NCI-H1105 treated with DMSO at 0.1 percent for 48 hours (cell line): Measurements from ENCODE around the gene EIF1.

Experiments used
- DNase-seq: peaks from one replicate; lab custom pipeline; 2025; lab: John Stamatoyannopoulos, UW

Gene EIF1

GRCh38 chr17:41736983-41737679, 48.4 kb downstream of the EIF1 start:
- DNase-seq = no peak

GRCh38 chr17:41737680-41738023, 49.0 kb downstream of the EIF1 start:
- no peak for DNase-seq

DNA sequence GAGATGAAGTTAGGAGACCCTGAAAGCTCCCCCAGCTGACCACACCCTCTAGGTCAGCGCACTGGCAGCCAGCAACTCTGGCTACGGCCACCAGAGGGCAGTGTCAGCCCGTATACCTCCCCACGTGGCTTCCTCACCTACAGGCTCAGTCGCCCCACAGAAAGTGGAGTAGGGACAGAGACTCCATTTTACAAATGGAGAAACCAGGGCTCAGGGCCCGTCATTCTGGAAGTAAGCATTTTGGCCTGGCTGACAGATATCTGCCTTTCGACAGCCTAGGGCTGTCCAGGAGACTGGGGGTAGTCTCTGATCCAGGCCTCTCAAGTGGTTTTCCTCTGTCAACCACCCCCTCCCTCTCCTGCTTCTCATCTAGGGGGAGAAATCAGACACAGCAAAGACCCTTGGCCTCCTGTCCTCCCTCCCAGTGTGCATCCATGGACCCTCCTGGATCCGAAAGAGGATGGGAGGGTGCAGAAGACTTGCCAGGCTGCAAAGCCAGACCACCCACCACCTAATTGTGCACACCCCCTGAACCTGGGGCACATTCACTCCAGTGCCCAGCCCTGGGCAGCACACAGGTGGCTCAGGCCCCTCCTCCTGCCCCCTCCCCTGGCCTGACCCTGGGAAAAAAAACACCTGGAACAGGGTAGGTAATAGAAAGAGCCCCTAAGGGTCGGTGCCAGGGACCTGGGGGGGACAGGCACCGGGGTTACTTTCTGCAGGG, 49.6 kb downstream of the EIF1 start:
- DNase-seq = peak; percentile 73

- no peak for DNase-seq
Measured at GRCh38 chr17:41738801-41739112, 50.1 kb downstream of the EIF1 start.

- DNase-seq = no peak
Measured at GRCh38 chr17:41739661-41740352, 51.1 kb downstream of the EIF1 start.

- no peak for DNase-seq
Measured at GRCh38 chr17:41740506-41740905, 51.8 kb downstream of the EIF1 start.

DNA sequence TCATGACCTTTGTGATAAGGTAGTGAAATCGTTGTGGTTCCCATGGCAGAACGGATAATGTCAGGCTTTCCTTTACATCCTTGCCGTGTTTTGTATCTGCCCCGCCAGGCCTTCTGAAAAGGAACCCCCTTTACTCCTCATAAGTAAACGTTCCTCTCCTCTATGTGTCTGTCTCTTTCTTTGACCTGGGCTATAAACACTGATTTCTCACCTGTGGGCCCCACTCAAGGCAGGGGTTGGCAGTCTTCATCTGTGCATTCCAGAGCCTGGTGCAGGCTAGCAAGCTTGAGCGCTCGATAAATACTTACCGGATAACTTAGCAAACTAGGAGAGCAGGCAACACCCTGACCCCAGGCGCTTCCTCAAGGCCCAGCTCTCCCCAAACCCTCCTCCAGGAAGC, 53.0 kb downstream of the EIF1 start:
- DNase-seq = no peak
